Suprapubic skin (tissue), 3 donors: ENCODE measurements around the gene SKAP1.

ENCODE experiments used
- CTCF ChIP-seq, 2 donors: fragments of 200-600 bp in 1 of 2; fragments of 450-650 bp in 1 of 2; sonication (generic) in 1 of 2; IDR thresholded peaks; one replicate each; pipeline ENCODE4 v1.5.1; 2016 to 2019; ENCODE audit warnings: antibody characterized with exemption in 2 of 2, mild to moderate bottlenecking in 1 of 2, moderate library complexity in 1 of 2
- EP300 ChIP-seq: sonication (generic); formaldehyde crosslinking; IDR thresholded peaks from one replicate; pipeline ENCODE4 v1.6.1; 2017; ENCODE audit warnings: antibody characterized with exemption
- POLR2A ChIP-seq, 2 donors: fragments of 450-650 bp; IDR thresholded peaks; one replicate each; pipeline ENCODE4 v1.6.1; 2017; ENCODE audit warnings: antibody characterized with exemption in 2 of 2, mild to moderate bottlenecking in 2 of 2, moderate library complexity in 2 of 2

GRCh38 chr17:48259694-48260291, 170.2 kb downstream of the SKAP1 start:
- TF ChIP-seq POLR2A (IDR thresholded peaks at IDR 0.05) (no peak), EP300 (no peak), CTCF (IDR thresholded peaks at IDR 0.05) (no peak)
